Fibroblast of mammary gland (primary cell): ENCODE measurements around the gene RFX1.

Source experiments
- DNase-seq: peaks from one replicate; pipeline ENCODE4 v3.0.0-alpha.2; 2010; ENCODE audit warnings: low read depth
- H3K4me3 ChIP-seq: 2 replicates; pipeline ENCODE4 v1.5.1; 2011; ENCODE audit warnings: low read depth, mild to moderate bottlenecking, low read length, moderate library complexity; ENCODE audit not compliant: control insufficient read depth
- CTCF ChIP-seq: conservative IDR thresholded peaks from 2 replicates; pipeline ENCODE4 v1.5.1; 2011; ENCODE audit warnings: low read depth, low read length, inconsistent platforms; ENCODE audit not compliant: control insufficient read depth, insufficient read depth

Gene RFX1

GRCh38 chr19:14002571-14003250 is 3.4 kb downstream of the RFX1 start:
- H3K4me3 ChIP-seq, result no peak overlapping the region
- DNase-seq, result no peak
- no peak for TF ChIP-seq CTCF

- TF ChIP-seq CTCF, result no peak
- H3K4me3 ChIP-seq, result no peak overlapping the region
- no peak for DNase-seq
Measured at GRCh38 chr19:14000691-14001375, 5.3 kb downstream of the RFX1 start.

- no peak for DNase-seq
- TF ChIP-seq CTCF, result no peak
- no peak overlapping the region for H3K4me3 ChIP-seq
Measured at GRCh38 chr19:13999085-13999484, 7.0 kb downstream of the RFX1 start.

- no peak for DNase-seq
- no peak for TF ChIP-seq CTCF
- H3K4me3 ChIP-seq, result no peak overlapping the region
Measured at GRCh38 chr19:13998426-13998825, 7.7 kb downstream of the RFX1 start.

- no peak for TF ChIP-seq CTCF
- no peak overlapping the region for H3K4me3 ChIP-seq
- no peak for DNase-seq
Measured at GRCh38 chr19:13997631-13997962, 8.5 kb downstream of the RFX1 start.

- DNase-seq, result no peak
- TF ChIP-seq CTCF, result no peak
- no peak overlapping the region for H3K4me3 ChIP-seq
Measured at GRCh38 chr19:13996928-13997630, 9.0 kb downstream of the RFX1 start.
